Measurements from ENCODE around the gene RSPH10B.
"Not testable (repeated sequence)": the region's sequence is repeated elsewhere in the genome, so short reads cannot be mapped to it uniquely, and the experiment has no call there.

The RSPH10B gene

DNA sequence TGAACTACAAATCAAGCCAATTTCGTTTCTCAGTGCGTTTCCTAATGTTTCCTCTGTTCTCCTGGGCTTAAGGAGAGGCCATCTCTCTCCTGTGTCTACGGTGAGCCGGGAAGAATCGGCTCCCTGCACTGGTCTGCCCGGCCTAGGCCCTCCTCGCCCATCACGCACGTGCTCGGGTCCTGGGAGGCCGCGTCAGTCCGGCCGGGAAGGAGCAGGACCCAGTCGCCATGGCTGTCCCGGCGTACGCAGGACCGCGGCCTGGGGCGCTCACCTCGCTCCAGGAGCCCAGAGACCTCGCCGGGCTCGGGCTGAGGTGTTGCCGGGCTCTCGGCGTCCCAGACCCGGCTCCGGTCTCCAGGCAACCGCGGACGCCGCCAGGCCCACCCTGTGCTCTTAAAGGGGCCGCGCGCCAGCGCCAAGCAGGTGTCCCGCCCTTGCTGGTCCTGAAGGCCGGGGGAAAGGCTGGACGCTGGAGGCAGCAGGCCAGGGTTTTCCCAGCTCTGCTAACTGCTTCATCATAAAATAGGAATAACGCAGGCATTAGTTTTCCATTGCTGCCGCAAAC lies at the start of gene RSPH10B:
TSS of gene RSPH10B (minus strand) at position 343 of the 565 bp plus-strand sequence. CDS start 3,573 bp downstream, outside the sequence.
- not testable (repeated sequence) for DNase-seq (ENCODE audit: low read depth)

DNA sequence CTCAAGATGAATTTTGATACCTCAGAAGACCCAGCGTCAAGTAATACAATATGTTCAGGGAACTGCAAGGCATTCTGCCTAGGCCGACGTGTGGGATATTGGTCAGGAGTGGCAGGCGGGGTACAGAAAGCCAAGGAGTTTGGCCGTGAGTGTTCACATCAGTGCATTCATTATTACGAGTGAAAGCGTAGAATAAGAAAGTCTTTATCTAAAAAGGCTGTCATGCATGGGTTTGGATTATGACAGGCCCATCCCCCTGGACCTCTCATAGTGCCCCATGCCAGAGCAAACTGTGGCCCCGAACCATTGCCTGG lies 46.1 kb upstream of the RSPH10B start:
- DNase-seq (ENCODE audit: low read depth): no peak

DNA sequence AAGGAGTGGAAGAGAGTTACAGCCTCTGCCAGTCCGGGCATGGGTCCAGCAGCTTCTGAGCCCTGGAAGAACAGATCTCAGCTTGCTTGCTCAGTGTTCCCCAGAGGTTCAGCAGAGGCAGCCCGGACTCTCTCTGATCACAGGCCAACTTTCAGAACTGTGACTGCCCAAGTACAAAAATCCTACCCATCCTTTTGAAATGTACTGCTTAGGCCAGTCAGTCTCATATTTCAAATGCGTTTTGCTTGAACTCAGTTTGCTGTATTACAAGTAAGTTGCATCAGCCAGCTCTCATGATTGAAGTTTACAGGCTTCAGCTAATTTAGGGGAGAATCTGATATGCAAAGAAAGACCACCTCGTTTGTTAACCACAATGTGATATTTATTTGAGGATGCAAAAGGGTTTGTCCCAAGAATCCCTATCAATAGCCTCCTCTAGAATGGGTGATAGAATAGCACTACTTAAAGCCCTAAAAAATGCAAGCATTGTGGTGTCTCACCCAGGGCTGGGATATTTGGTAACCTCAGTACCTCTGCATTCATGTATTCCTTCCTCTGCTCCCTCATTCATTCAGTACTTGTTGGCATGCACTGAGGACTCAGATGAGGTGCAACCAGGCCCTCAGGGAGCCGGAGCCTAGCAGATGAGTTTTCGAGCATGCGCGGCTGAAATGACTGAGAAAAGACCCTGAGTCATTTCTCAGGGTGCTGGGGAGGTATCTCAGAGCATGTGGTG lies 45.6 kb upstream of the RSPH10B start:
- DNase-seq (ENCODE audit: low read depth): no peak

GRCh38 chr7:6012355-6013104 lies 42.0 kb upstream of the RSPH10B start:
- no peak for DNase-seq (ENCODE audit: low read depth)

GRCh38 chr7:6011541-6011940 lies 41.1 kb upstream of the RSPH10B start:
- DNase-seq (ENCODE audit: low read depth): no peak

DNA sequence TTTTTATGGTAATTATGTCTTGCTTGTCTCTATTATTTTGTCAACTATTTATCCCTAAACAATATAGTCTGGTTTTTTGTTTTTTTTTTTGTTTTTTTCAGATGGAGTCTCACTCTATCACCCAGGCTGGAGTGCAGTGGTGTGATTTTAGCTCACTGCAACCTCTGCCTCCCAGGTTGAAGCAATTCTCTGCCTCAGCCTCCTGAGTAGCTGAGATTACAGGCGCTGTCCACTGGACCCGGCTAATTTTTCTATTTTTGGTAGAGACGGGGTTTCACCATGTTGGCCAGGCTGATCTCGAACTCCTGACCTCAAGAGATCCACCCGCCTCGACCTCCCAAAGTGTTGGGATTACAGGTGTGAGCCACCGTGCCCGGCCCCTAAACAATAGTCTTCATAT lies 39.9 kb upstream of the RSPH10B start:
- not testable (repeated sequence) for DNase-seq (ENCODE audit: low read depth)

- DNase-seq (ENCODE audit: low read depth): peak; percentile 94
Measured at GRCh38 chr7:6008668-6009611, 38.5 kb upstream of the RSPH10B start, which contains the start of the genes AIMP2 and PMS2. TSS of gene AIMP2 (plus strand) at chr7:6009272. CDS start at chr7:6009364, 92 bp downstream. TSS of gene PMS2 (minus strand) at chr7:6009049. CDS start at chr7:6009019, 30 bp downstream.

DNA sequence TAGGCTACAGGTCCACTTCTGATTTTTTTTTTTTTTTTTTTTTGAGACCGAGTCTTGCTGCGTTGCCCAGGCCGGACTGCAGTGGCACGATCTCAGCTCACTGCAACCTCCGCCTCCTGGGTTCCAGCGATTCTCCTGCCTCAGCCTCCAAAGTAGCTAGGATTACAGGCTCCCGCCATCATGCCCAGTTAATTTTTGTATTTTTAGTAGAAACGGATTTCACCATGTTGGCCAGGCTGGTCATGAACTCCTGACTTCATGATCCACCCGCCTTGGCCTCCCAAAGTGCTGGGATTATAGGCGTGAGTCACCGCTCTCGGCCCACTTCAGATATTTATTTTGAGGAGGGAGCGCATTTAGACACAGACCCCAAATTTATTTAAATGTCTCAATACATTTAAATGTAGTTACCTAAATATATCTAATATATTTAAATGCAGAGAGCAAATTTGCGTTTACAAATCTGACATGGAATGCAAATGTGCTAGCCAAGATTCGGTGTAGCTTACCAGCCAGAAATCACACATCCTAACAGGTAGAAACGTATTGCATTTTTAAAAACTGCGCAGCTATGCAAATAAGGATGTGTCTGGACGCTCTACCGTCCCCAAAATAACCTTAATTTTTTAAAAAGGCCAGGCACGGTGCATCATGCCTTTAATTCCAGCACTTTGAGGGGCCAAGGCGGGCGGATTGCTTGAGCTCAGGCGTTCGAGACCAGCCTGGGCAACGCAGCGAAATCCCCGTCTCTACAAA lies 37.5 kb upstream of the RSPH10B start:
- DNase-seq (ENCODE audit: low read depth): not testable (repeated sequence)

- no peak for DNase-seq (ENCODE audit: low read depth)
Measured at GRCh38 chr7:6007386-6007785, 36.9 kb upstream of the RSPH10B start.

DNA sequence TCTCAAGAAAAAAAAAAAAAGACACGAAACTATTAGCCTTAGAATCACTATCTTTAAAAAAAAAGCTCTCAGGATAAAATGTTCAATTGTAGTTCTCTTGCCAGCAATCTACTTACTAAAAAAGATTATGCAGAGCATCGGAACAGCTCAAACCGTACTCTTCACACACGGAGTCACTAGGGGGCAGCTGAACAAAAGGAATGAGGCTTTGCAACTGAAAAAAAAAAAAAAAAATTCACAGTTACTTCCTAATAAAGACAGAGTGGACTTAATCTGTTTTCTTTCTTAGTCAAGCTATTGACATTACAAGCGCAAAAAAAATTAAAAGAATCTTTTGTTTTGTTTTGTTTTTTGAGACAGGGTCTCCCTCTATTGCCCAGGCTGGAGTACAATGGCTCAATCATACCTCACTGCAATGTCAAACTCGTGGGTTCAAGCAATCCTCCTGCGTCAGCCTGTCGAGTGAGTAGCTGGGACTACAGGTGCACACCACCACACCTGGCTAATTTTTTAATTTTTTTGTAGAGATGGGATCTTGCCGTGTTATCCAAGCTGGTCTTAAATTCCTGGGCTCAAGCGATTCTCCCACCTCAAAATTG lies 26.8 kb upstream of the RSPH10B start:
- DNase-seq (ENCODE audit: low read depth): no peak

- not testable (repeated sequence) for DNase-seq (ENCODE audit: low read depth)
Measured at GRCh38 chr7:5987061-5987460, 16.6 kb upstream of the RSPH10B start.

DNA sequence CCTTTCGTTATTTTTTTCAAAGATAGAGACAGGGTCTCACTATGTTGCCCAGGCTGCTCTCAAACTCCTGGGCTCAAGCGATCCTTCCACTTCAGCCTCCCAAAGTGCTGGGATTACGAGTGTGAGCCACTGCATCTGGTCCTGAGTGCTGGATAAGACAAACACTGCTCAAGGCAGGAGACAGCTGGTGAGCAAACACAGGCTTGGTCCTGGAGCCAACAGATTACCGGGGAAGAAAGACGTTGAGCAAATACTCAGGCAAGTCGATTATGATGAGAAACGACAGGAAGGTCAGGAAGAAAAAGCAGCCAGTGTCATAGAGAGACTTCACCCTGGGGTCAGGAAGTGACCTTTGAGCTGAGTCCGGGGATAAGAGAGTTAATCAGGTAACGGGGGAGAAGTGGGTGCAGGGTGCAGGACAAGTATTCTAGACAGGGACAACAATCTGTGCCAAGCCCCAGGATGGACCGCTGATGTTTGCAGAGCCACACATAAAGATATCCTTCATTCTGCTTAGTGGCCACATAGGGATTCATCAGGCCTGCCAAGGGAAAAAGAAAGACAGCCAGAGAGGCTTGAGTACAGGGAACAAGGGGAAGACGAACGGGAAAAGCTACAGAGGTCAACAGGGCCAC lies 9.3 kb upstream of the RSPH10B start:
- DNase-seq (ENCODE audit: low read depth): not testable (repeated sequence)

DNA sequence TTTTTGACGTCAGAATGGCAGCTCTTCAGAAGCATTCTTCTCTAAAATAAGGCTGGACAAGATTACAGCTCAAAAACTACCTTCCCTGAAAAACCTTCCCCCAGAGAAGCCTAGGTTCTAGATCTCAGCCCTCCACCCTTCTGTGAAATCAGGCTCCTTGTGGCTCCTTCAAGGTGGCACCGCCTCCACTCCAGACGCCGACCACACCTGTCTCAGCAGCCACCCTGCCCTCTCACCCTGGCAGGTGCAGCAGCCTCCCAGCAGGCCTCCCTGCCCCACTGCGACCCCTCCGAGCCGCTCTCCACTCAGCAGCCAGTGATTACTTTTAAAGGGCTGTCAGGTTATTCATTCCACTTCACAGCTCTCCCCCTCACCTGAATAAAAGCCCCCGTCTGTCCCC lies 3.1 kb upstream of the RSPH10B start:
- DNase-seq (ENCODE audit: low read depth): not testable (repeated sequence)

DNA sequence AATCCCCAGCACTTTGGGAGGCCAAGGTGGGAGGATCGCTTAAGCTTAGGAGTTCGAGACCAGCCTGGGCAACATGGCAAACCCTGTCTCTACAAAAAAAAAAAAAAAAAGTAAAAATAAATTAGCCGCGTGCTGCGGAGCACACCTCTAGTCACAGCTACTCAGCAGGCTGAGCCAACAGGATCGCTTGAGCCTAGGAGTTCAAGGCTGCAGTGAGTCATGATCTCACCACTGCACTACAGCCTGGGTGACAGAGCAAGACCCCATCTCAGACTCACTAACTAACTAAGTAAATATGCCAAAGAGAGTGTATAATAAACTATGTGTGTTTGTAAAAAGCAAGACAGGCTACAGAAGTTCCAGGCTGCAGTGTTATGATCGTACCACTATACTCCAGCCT lies 6.7 kb downstream of the RSPH10B start:
- not testable (repeated sequence) for DNase-seq (ENCODE audit: low read depth)

DNA sequence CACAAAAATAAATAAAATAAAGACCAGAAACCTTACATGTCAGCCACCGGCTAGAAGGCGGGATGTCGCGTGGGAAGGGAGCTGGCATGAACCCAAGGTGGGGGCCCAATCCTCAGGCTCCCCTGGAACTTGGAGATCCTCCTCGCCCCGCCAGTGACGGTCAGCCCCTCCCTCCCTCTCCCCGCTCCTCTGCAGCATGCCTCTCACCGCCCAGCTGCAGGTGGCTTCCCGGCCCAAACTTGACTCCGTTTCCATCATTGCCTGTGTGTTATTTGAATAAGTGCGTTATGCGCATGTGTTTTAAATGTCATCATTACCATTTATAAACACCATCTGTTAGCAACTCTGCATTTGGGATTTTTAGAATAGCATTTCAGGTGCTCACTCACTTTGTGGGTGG lies 7.3 kb downstream of the RSPH10B start:
- DNase-seq (ENCODE audit: low read depth): not testable (repeated sequence)

DNA sequence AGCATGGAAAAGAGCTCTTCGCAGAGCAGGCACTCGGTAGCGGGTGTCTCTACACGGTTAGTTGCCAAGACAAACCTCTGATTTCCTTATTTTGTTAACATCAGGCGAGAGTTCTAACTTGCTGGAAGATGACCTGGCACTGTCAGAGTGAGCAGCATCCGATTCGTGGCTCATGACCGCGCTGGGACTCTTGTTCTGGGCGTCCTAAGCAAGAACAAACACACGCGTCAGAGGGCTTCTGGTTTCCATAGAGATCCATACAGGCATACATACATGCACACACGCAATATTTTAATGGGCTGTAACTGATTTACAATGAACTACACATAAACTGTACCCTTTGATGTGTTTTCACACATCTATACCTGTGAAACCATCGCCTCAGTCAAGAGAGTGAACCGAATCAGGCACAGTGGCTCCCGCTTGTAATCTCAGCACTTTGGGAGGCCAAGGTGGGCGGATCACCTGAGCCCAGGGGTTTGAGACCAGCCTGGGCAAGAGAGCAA lies 35.5 kb downstream of the RSPH10B start:
- DNase-seq (ENCODE audit: low read depth): not testable (repeated sequence)

GRCh38 chr7:5931905-5932644 lies 38.4 kb downstream of the RSPH10B start:
- not testable (repeated sequence) for DNase-seq (ENCODE audit: low read depth)

DNA sequence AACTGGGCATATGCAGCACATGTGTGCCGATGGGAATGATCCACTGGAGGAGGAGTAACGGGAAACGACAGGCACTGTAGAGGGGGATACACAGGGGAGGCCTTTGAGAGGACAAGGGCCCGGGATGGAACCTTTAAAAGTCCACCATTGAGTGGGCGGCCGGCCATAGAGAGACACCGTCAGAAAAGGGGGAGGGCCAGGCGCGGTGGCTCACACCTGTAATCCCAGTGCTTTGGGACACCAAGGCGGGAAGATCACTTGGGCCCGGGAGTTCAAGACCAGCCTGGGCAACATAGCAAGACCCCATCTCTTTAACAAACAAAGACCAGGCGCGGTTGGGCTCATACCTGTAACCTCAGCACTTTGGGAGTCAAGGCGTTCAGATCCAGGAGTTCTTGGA lies 39.2 kb downstream of the RSPH10B start:
- not testable (repeated sequence) for DNase-seq (ENCODE audit: low read depth)

GRCh38 chr7:5930290-5930689 lies 40.2 kb downstream of the RSPH10B start:
- not testable (repeated sequence) for DNase-seq (ENCODE audit: low read depth)
